ENCODE results near the gene CD302.

- TF ChIP-seq, protein P1, sequence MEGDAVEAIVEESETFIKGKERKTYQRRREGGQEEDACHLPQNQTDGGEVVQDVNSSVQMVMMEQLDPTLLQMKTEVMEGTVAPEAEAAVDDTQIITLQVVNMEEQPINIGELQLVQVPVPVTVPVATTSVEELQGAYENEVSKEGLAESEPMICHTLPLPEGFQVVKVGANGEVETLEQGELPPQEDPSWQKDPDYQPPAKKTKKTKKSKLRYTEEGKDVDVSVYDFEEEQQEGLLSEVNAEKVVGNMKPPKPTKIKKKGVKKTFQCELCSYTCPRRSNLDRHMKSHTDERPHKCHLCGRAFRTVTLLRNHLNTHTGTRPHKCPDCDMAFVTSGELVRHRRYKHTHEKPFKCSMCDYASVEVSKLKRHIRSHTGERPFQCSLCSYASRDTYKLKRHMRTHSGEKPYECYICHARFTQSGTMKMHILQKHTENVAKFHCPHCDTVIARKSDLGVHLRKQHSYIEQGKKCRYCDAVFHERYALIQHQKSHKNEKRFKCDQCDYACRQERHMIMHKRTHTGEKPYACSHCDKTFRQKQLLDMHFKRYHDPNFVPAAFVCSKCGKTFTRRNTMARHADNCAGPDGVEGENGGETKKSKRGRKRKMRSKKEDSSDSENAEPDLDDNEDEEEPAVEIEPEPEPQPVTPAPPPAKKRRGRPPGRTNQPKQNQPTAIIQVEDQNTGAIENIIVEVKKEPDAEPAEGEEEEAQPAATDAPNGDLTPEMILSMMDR (conservative IDR thresholded peaks at IDR 0.05; ENCODE audit: low read depth, low read length): no peak
- TF ChIP-seq EZH2 (IDR thresholded peaks at IDR 0.05; ENCODE audit: low read length, unreplicated experiment): no peak
These were observed 47.1 kb downstream of the CD302 start for GRCh38 chr2:159750873-159751272.
